WERI-Rb-1 (cell line): Measurements from ENCODE around the gene RAF1.
"Not testable (repeated sequence)": the region's sequence is repeated elsewhere in the genome, so short reads cannot be mapped to it uniquely, and the experiment has no call there.

ENCODE experiments used
- DNase-seq: peaks from one replicate; pipeline ENCODE4 v3.0.0-alpha.2; 2020
- H3K27ac ChIP-seq: fragments of 250-450 bp; sonication (Bioruptor Pico); 2 replicates; pipeline ENCODE4 v1.5.1; 2020; ENCODE audit warnings: mild to moderate bottlenecking, moderate library complexity
- H3K27me3 ChIP-seq: fragments of 250-450 bp; sonication (Bioruptor Pico); 2 replicates; pipeline ENCODE4 v1.5.1; 2021; ENCODE audit warnings: mild to moderate bottlenecking, low read depth, moderate library complexity; ENCODE audit not compliant: insufficient read depth, severe bottlenecking
- H3K36me3 ChIP-seq: fragments of 250-450 bp; sonication (Bioruptor Pico); 2 replicates; pipeline ENCODE4 v1.5.1; 2020; ENCODE audit warnings: mild to moderate bottlenecking, moderate library complexity
- H3K4me3 ChIP-seq: 2 replicates; pipeline ENCODE4 v1.5.1; 2011; ENCODE audit warnings: low read depth, mild to moderate bottlenecking, control low read depth, low read length
- H3K9me3 ChIP-seq: fragments of 250-450 bp; sonication (Bioruptor Pico); 2 replicates; pipeline ENCODE4 v1.5.1; 2021; ENCODE audit warnings: mild to moderate bottlenecking, moderate library complexity; ENCODE audit not compliant: severe bottlenecking
- CTCF ChIP-seq: IDR thresholded peaks from 2 replicates; pipeline ENCODE4 v1.5.1; 2011; ENCODE audit warnings: low read depth, mild to moderate bottlenecking, control low read depth, inconsistent platforms, low read length

RAF1 gene

GRCh38 chr3:12706504-12707253, 42.8 kb upstream of the RAF1 start:
- Histone ChIP-seq H3K27ac (no peak overlapping the region), H3K27me3 (no peaks in the 10 kb centered on the region), H3K36me3 (no peaks in the 10 kb centered on the region), H3K4me3 (no peak overlapping the region), H3K9me3 (no peaks in the 10 kb centered on the region)
- TF ChIP-seq CTCF = peak; percentile 96
- peak; percentile 83 for DNase-seq

- H3K9me3 ChIP-seq = no peaks in the 10 kb centered on the region
- no peak overlapping the region for H3K27ac ChIP-seq
- DNase-seq = no peak
- H3K27me3 ChIP-seq = no peaks in the 10 kb centered on the region
- no peak for TF ChIP-seq CTCF
- H3K4me3 ChIP-seq = no peak overlapping the region
- no peaks in the 10 kb centered on the region for H3K36me3 ChIP-seq
These were observed 42.1 kb upstream of the RAF1 start for GRCh38 chr3:12705981-12706380.

GRCh38 chr3:12705374-12705926, 41.5 kb upstream of the RAF1 start:
- Histone ChIP-seq H3K4me3 (no peak overlapping the region), H3K9me3 (no peaks in the 10 kb centered on the region), H3K27me3 (no peaks in the 10 kb centered on the region), H3K36me3 (no peaks in the 10 kb centered on the region), H3K27ac (no peak overlapping the region)
- DNase-seq = no peak
- TF ChIP-seq CTCF = no peak

GRCh38 chr3:12702501-12702900, 38.6 kb upstream of the RAF1 start:
- Histone ChIP-seq H3K27ac (no peak overlapping the region), H3K4me3 (no peak overlapping the region), H3K36me3 (no peaks in the 10 kb centered on the region), H3K9me3 (no peaks in the 10 kb centered on the region), H3K27me3 (no peaks in the 10 kb centered on the region)
- no peak for TF ChIP-seq CTCF
- no peak for DNase-seq

- not testable (repeated sequence) for H3K27ac ChIP-seq, H3K9me3 ChIP-seq, H3K27me3 ChIP-seq, H3K36me3 ChIP-seq, DNase-seq, H3K4me3 ChIP-seq
These were observed 37.7 kb upstream of the RAF1 start for GRCh38 chr3:12701601-12702000.

- no peaks in the 10 kb centered on the region for H3K36me3 ChIP-seq
- H3K27ac ChIP-seq = no peak overlapping the region
- H3K27me3 ChIP-seq = no peaks in the 10 kb centered on the region
- no peak for TF ChIP-seq CTCF
- H3K9me3 ChIP-seq = no peaks in the 10 kb centered on the region
- DNase-seq = no peak
- H3K4me3 ChIP-seq = no peak overlapping the region
These were observed 36.9 kb upstream of the RAF1 start for GRCh38 chr3:12700800-12701199.
